Right atrium auricular region (tissue), 2 donors: ENCODE results near the gene TRDN. TPM values are rescaled to one million over a fixed set of nuclear protein-coding genes. Genes with fewer than 3 reads are reported as not detected.
A peak's percentile ranks its signal among the peaks of the same experiment; 100 is the strongest.

ENCODE experiments used
- DNase-seq: peaks from one replicate; pipeline ENCODE4 v3.0.0-alpha.2; 2019; ENCODE audit warnings: low spot score
- H3K27ac ChIP-seq, 2 donors: fragments of 200-600 bp; sonication (generic); 1 replicate in 1 of 2; 2 replicates in 1 of 2; pipeline ENCODE4 v1.5.1; 2016 to 2019
- H3K27me3 ChIP-seq, 2 donors: fragments of 200-600 bp; sonication (generic); one replicate each; pipeline versions ENCODE4 v1.5.1 to v1.6.0; 2017 to 2019
- H3K36me3 ChIP-seq: fragments of 200-600 bp; sonication (generic); one replicate; pipeline ENCODE4 v1.5.1; 2016
- H3K4me1 ChIP-seq, 2 donors: fragments of 200-600 bp; sonication (generic); one replicate each; pipeline versions ENCODE4 v1.5.1 to v1.6.0; 2017 to 2019
- H3K4me3 ChIP-seq, 2 donors: fragments of 200-600 bp; sonication (generic); 1 replicate in 1 of 2; 2 replicates in 1 of 2; pipeline ENCODE4 v1.5.1; 2017 to 2019; ENCODE audit warnings: mild to moderate bottlenecking in 1 of 2, moderate library complexity in 1 of 2
- H3K9me3 ChIP-seq, 2 donors: fragments of 200-600 bp; sonication (generic); one replicate each; pipeline ENCODE4 v1.5.1; 2019
- total RNA-seq, 2 donors: library from RNA; depleted of rRNA; stranded (reverse); fragments of >200 nt; gene quantifications; one replicate each; pipeline ENCODE4 v1.1.0, GENCODE V29; 2016
- TF ChIP-seq, protein P1 (sequence below), 2 donors: fragments of 200-600 bp; sonication (generic); IDR thresholded peaks; one replicate each; pipeline ENCODE4 v1.5.1; 2019; ENCODE audit warnings: antibody characterized with exemption in 2 of 2

The TRDN gene
- total RNA-seq, 2 donors from 2014 or later, result 90.2 to 217 TPM

DNA sequence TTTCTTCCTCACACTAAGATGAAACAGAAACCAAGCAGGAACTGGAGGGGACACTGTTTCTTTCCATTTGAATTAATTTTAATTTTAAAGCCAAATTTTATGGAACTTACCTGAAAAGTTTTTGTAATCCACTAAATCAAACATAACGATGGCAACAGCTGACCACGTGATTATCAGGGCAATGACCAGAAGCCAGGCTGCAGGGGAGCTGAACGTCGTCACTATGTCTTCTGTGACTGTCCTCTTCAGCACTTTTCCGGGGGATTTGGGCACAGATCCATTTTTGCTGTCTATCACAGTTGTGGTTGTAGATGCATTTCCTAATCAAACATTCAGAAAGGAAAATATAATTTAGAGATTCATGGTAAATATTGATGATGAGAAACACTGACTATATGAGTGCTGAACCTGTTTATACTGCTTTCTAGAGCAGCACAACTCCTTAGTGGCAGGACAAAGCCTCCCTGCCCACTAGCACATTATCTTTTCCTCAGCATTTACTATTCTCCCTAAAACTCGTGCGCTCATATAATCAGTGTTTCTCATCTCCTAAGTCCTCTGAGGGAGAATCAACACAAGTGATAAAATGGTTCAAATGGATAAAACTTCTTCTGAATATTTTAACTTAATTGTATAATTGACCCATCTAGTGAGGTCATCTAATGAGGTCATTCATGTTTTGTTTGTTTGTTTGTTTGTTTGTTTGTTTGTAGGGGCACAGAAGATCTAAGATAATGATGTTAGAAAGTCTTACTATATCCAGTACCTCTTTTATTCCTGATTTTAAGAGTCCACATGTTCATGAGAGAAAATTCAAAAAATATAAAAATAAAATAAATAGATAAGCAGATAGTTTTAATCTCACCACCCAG lies 65.7 kb downstream of the TRDN start:
- Histone ChIP-seq H3K27me3 (no peaks in the 10 kb centered on the region), H3K36me3 (peaks cover 11% of the 10 kb centered on the region), H3K4me3 (no peak overlapping the region), H3K9me3 (no peaks in the 10 kb centered on the region), H3K27ac (peak overlapping the region in 1 of 2 donors; percentile 19), H3K4me1 (peaks cover 0 to 19% of the 10 kb centered on the region in 2 donors)
- DNase-seq, result no peak
- TF ChIP-seq, protein P1, sequence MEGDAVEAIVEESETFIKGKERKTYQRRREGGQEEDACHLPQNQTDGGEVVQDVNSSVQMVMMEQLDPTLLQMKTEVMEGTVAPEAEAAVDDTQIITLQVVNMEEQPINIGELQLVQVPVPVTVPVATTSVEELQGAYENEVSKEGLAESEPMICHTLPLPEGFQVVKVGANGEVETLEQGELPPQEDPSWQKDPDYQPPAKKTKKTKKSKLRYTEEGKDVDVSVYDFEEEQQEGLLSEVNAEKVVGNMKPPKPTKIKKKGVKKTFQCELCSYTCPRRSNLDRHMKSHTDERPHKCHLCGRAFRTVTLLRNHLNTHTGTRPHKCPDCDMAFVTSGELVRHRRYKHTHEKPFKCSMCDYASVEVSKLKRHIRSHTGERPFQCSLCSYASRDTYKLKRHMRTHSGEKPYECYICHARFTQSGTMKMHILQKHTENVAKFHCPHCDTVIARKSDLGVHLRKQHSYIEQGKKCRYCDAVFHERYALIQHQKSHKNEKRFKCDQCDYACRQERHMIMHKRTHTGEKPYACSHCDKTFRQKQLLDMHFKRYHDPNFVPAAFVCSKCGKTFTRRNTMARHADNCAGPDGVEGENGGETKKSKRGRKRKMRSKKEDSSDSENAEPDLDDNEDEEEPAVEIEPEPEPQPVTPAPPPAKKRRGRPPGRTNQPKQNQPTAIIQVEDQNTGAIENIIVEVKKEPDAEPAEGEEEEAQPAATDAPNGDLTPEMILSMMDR (IDR thresholded peaks at IDR 0.05), result no peak

DNA sequence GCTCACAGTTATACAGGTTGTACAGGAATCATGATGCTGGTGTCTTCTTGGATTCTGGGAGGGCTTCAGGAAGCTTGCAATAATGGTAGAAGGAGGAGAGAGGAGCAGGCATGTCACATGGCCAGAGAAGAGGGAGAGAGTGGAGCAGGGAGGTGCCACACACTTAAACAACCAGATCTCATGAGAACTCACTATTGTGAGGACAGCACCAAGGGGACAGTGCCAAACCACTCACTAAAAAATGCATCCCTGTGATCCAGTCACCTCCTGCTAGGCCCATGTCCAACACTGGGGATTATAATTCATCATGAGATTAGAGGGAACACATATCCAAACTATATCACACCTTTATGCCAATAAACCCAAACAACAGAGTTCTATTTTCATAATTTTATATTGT lies 67.2 kb downstream of the TRDN start:
- peaks cover 11% of the 10 kb centered on the region for H3K36me3 ChIP-seq
- no peaks in the 10 kb centered on the region for H3K27me3 ChIP-seq
- DNase-seq, result no peak
- no peaks in the 10 kb centered on the region for H3K9me3 ChIP-seq
- H3K4me1 ChIP-seq, result peaks cover 0 to 19% of the 10 kb centered on the region in 2 donors
- H3K4me3 ChIP-seq, result no peak overlapping the region
- TF ChIP-seq, protein P1 (IDR thresholded peaks at IDR 0.05), result no peak
- peak overlapping the region in 1 of 2 donors; percentile 33 for H3K27ac ChIP-seq

DNA sequence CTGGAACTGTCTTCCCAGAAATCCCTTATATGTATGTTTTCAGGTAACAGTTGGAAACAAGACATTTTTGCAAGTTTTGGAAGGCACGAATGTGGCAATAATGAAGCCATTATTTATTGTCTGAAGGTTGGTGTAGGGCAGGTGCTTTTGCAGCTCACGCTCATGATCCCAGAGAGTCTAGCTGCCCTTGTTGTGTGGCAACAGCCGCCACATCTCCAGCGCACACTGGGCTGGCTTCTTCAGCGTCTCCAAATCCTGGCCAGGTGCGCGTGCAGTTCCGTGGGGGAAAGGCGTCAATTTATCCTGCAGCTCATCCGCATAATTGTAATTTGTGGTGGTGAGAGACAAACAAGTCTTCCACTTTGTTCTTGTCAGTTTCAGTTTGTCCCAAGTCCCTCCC lies 71.2 kb downstream of the TRDN start:
- Histone ChIP-seq H3K4me3 (no peak overlapping the region), H3K4me1 (peaks cover 0 to 12% of the 10 kb centered on the region in 2 donors), H3K27me3 (no peaks in the 10 kb centered on the region), H3K36me3 (peaks cover 11% of the 10 kb centered on the region), H3K27ac (no peak overlapping the region), H3K9me3 (no peaks in the 10 kb centered on the region)
- TF ChIP-seq, protein P1 (IDR thresholded peaks at IDR 0.05), result no peak
- no peak for DNase-seq

DNA sequence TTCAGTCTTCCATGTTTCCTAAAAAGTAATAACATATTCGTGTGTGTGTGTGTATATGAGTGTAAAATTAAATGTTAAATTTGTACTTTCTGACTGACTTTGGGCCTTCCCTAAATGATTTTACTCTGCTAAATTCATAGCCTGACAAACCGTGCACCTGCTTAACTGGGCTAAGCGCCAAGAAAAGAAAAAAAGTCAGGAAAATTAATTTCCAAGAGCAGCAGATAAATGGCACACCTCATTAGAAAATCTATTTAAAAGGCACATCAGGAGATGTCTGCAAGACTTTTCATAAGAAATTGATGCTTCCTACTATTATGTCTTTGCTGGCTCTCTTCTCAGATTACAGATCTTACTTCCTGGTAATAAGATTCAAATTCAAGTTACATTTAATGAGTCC lies 72.4 kb downstream of the TRDN start:
- no peaks in the 10 kb centered on the region for H3K9me3 ChIP-seq
- DNase-seq, result no peak
- H3K4me3 ChIP-seq, result no peak overlapping the region
- TF ChIP-seq, protein P1 (IDR thresholded peaks at IDR 0.05), result no peak
- H3K4me1 ChIP-seq, result peaks cover 0 to 5% of the 10 kb centered on the region in 2 donors
- no peaks in the 10 kb centered on the region for H3K27me3 ChIP-seq
- peaks cover 9% of the 10 kb centered on the region for H3K36me3 ChIP-seq
- no peak overlapping the region for H3K27ac ChIP-seq

DNA sequence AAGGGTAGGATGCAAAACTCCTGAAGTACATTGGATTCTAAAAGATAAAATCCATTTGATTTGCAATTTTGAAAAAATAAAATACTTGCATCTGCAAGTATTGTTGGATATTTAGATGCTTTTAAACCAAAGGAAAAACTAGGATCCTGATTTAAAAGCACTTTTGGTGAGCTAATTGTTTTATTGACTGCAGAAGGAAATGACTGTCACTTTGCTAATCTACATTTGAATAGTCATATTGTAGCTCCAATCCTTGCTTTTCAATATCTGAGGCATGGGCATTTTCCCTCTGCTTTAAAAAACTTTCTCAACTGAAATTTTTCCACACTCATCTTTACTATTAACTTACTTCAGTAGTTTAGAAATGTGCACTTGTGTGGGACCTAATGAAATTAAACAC lies 74.1 kb downstream of the TRDN start:
- no peak overlapping the region for H3K4me3 ChIP-seq
- TF ChIP-seq, protein P1 (IDR thresholded peaks at IDR 0.05), result no peak
- H3K36me3 ChIP-seq, result no peaks in the 10 kb centered on the region
- DNase-seq, result no peak
- no peaks in the 10 kb centered on the region for H3K27me3 ChIP-seq
- H3K4me1 ChIP-seq, result no peaks in the 10 kb centered on the region
- no peaks in the 10 kb centered on the region for H3K9me3 ChIP-seq
- no peak overlapping the region for H3K27ac ChIP-seq
